Neural progenitor cell (in vitro differentiated cells): ENCODE measurements around the gene CORO7.

Experiments
- CTCF ChIP-seq: fragments of 200-600 bp; sonication (generic); IDR thresholded peaks from 2 replicates; pipeline ENCODE4 v1.5.1; 2017; ENCODE audit warnings: antibody characterized with exemption, mild to moderate bottlenecking
- EZH2 ChIP-seq: fragments of 200-600 bp; sonication (generic); IDR thresholded peaks from 2 replicates; pipeline ENCODE4 v1.6.1; 2017; ENCODE audit warnings: antibody characterized with exemption, mild to moderate bottlenecking, moderate library complexity
- EZH2phosphoT487 ChIP-seq: fragments of 200-600 bp; sonication (generic); IDR thresholded peaks from 2 replicates; pipeline ENCODE4 v1.6.1; 2017; ENCODE audit warnings: antibody characterized with exemption

GRCh38 chr16:4351880-4352279 lies 64.5 kb downstream of the CORO7 start:
- TF ChIP-seq CTCF (no peak), EZH2 (no peak), EZH2phosphoT487 (no peak)
